ENCODE measurements around the gene GYS1. TPM values are rescaled to one million over a fixed set of nuclear protein-coding genes. Genes with fewer than 3 reads are reported as not detected.

GYS1 gene
- total and polyA plus RNA-seq, 2 experiments from 2014 or later = 15.9 to 28.9 TPM

- Histone ChIP-seq H3K36me3 (ENCODE audit: insufficient read depth) (no peaks in the 10 kb centered on the region), H3K27ac (ENCODE audit: low read depth) (no peak overlapping the region), H3K9me2 (ENCODE audit: insufficient read depth) (no peaks in the 10 kb centered on the region), H3K27me3 (ENCODE audit: insufficient read depth) (peaks cover 32% of the 10 kb centered on the region), H3K4me1 (ENCODE audit: insufficient read depth) (peaks cover 19% of the 10 kb centered on the region; the same call in 1 of the 2 replicates), H3K79me2 (replicated peaks; ENCODE audit: insufficient read depth) (no peaks in the 10 kb centered on the region), H3K4me2 (no peak overlapping the region), H3F3A (replicated peaks; ENCODE audit: low read depth) (0 out of 2 replicates have a peak, but pooled peaks cover 3% of the 10 kb centered on the region), H4K20me1 (replicated peaks; ENCODE audit: insufficient read depth) (no peaks in the 10 kb centered on the region; the same call in 1 of the 2 replicates), H2AFZ (no peak overlapping the region), H3K4me3 (no peak overlapping the region)
- H3K27me3 Mint-ChIP-seq (ENCODE audit: insufficient read depth, low read depth, poor library complexity) = peaks cover 25% of the 10 kb centered on the region
- H3K36me3 Mint-ChIP-seq (ENCODE audit: low read depth) = peaks cover 39% of the 10 kb centered on the region
- DNase-seq (ENCODE audit: low spot score) (no peak), ATAC-seq (no peak)
- H3K4me1 Mint-ChIP-seq = peaks cover 22% of the 10 kb centered on the region
- H3K27ac Mint-ChIP-seq = no peak overlapping the region
- H3K9me3 Mint-ChIP-seq = peaks cover 3% of the 10 kb centered on the region; the same call in 1 of the 3 replicates
- TF ChIP-seq, protein P1, sequence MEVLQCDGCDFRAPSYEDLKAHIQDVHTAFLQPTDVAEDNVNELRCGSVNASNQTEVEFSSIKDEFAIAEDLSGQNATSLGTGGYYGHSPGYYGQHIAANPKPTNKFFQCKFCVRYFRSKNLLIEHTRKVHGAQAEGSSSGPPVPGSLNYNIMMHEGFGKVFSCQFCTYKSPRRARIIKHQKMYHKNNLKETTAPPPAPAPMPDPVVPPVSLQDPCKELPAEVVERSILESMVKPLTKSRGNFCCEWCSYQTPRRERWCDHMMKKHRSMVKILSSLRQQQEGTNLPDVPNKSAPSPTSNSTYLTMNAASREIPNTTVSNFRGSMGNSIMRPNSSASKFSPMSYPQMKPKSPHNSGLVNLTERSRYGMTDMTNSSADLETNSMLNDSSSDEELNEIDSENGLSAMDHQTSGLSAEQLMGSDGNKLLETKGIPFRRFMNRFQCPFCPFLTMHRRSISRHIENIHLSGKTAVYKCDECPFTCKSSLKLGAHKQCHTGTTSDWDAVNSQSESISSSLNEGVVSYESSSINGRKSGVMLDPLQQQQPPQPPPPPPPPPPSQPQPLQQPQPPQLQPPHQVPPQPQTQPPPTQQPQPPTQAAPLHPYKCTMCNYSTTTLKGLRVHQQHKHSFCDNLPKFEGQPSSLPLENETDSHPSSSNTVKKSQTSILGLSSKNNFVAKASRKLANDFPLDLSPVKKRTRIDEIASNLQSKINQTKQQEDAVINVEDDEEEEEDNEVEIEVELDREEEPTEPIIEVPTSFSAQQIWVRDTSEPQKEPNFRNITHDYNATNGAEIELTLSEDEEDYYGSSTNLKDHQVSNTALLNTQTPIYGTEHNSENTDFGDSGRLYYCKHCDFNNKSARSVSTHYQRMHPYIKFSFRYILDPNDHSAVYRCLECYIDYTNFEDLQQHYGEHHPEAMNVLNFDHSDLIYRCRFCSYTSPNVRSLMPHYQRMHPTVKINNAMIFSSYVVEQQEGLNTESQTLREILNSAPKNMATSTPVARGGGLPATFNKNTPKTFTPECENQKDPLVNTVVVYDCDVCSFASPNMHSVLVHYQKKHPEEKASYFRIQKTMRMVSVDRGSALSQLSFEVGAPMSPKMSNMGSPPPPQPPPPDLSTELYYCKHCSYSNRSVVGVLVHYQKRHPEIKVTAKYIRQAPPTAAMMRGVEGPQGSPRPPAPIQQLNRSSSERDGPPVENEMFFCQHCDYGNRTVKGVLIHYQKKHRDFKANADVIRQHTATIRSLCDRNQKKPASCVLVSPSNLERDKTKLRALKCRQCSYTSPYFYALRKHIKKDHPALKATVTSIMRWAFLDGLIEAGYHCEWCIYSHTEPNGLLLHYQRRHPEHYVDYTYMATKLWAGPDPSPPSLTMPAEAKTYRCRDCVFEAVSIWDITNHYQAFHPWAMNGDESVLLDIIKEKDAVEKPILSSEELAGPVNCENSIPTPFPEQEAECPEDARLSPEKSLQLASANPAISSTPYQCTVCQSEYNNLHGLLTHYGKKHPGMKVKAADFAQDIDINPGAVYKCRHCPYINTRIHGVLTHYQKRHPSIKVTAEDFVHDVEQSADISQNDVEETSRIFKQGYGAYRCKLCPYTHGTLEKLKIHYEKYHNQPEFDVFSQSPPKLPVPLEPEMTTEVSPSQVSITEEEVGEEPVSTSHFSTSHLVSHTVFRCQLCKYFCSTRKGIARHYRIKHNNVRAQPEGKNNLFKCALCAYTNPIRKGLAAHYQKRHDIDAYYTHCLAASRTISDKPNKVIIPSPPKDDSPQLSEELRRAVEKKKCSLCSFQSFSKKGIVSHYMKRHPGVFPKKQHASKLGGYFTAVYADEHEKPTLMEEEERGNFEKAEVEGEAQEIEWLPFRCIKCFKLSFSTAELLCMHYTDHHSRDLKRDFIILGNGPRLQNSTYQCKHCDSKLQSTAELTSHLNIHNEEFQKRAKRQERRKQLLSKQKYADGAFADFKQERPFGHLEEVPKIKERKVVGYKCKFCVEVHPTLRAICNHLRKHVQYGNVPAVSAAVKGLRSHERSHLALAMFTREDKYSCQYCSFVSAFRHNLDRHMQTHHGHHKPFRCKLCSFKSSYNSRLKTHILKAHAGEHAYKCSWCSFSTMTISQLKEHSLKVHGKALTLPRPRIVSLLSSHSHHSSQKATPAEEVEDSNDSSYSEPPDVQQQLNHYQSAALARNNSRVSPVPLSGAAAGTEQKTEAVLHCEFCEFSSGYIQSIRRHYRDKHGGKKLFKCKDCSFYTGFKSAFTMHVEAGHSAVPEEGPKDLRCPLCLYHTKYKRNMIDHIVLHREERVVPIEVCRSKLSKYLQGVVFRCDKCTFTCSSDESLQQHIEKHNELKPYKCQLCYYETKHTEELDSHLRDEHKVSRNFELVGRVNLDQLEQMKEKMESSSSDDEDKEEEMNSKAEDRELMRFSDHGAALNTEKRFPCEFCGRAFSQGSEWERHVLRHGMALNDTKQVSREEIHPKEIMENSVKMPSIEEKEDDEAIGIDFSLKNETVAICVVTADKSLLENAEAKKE (CRISPR knock-in tag; IDR thresholded peaks at IDR 0.05) = no peak
- no peak for TF ChIP-seq ZNF331 (CRISPR knock-in tag; IDR thresholded peaks at IDR 0.05; ENCODE audit: low read depth)
- TF ChIP-seq STAT1 (IDR thresholded peaks at IDR 0.05; ENCODE audit: unreplicated experiment) = no peak
- TF ChIP-seq POLR2AphosphoS5 (IDR thresholded peaks at IDR 0.05; ENCODE audit: low read depth) = no peak
- TF ChIP-seq EZH2phosphoT487 (IDR thresholded peaks at IDR 0.05; ENCODE audit: unreplicated experiment) = no peak
- no peak for TF ChIP-seq NANOG (IDR thresholded peaks at IDR 0.05; ENCODE audit: borderline replicate concordance)
- TF ChIP-seq EZH2 (IDR thresholded peaks at IDR 0.05; ENCODE audit: low read depth, unreplicated experiment) = no peak
- TF ChIP-seq, protein P2, sequence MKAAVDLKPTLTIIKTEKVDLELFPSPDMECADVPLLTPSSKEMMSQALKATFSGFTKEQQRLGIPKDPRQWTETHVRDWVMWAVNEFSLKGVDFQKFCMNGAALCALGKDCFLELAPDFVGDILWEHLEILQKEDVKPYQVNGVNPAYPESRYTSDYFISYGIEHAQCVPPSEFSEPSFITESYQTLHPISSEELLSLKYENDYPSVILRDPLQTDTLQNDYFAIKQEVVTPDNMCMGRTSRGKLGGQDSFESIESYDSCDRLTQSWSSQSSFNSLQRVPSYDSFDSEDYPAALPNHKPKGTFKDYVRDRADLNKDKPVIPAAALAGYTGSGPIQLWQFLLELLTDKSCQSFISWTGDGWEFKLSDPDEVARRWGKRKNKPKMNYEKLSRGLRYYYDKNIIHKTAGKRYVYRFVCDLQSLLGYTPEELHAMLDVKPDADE (IDR thresholded peaks at IDR 0.05) = no peak
- no peak for TF ChIP-seq CTCF (conservative IDR thresholded peaks at IDR 0.05; ENCODE audit: low read depth in 2 of 2)
- TF ChIP-seq REST (IDR thresholded peaks at IDR 0.05; ENCODE audit: unreplicated experiment) = no peak
- H3K4me3 Mint-ChIP-seq = no peak overlapping the region
These were observed 23.1 kb upstream of the GYS1 start for GRCh38 chr19:49016067-49016839.
